GM18507 (cell line): Measurements from ENCODE around the gene TASOR2.

Experiments
- DNase-seq: peaks from one replicate; pipeline ENCODE4 v3.0.0; 2011; ENCODE audit warnings: low read depth; ENCODE audit not compliant: insufficient read length; ENCODE audit errors: extremely low spot score
- FAIRE-seq: peaks from 2 replicates; lab custom pipeline; 2011; peaks lifted over from hg19 to GRCh38; lab: Jason Lieb, UNC

The TASOR2 gene

DNA sequence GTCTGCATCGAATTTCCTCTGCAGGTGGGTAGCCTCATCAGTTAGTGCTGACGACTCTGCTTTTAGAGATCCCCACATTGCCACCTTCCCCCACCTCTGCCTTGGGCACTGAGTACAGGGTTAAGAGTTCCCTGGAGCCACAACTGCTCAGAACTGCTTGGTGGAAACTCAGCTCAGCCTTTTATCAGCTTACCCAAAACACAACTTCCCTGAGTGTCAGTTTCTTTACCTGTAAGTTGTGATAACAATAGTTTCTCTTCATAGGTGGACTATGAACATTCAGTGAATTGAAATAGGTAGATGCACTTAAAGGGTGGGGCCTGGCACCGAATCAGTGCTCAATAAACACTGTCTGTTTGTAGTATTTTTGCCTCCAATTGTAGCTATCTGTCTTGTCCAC, 29.5 kb upstream of the TASOR2 start:
- FAIRE-seq = no peak
- DNase-seq = no peak

- FAIRE-seq = peak; percentile 61
- no peak for DNase-seq
These were observed 27.7 kb upstream of the TASOR2 start for GRCh38 chr10:5656737-5657579.

GRCh38 chr10:5658871-5659618, 25.6 kb upstream of the TASOR2 start:
- DNase-seq (no peak), FAIRE-seq (no peak)

DNA sequence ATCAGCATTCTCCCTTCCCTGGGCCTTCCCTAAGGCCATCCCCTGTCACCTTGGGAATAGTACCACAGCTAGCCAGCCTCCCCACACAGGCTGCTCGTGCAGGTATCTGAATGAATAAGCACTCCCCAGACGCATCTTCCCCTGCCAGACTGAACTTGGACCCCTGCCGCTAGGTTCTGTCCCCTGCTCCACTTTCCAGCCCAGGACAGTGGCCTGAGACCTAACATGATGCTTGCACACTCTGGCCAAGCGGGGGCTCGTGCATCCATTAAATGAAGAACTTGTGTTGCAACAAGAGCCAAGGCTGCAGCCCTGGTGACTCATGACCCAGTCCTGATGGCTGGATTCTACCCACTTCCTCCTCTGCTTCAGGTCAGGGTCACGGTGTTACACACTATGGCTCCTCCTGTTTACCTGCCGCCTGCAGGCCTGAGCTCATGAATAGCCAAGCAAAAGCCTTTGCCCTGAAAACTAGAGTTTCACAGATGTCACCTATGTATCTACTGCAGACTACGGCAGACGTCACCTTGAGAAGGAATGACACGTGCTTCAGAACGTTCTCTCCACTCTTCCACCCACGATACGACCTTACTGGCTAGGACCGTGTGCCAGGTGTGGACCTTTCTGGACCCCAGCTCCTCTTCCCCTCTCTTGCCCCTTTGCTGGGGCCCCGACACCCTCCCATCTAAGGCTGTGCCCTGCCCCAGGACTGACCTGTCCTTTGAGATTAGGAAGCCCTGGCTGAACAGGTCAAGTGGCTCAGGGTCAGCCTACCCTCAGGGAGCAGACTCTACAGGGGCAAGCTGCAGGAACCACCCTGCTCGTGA, 24.7 kb upstream of the TASOR2 start:
- DNase-seq (no peak), FAIRE-seq (peak; percentile 54)

DNA sequence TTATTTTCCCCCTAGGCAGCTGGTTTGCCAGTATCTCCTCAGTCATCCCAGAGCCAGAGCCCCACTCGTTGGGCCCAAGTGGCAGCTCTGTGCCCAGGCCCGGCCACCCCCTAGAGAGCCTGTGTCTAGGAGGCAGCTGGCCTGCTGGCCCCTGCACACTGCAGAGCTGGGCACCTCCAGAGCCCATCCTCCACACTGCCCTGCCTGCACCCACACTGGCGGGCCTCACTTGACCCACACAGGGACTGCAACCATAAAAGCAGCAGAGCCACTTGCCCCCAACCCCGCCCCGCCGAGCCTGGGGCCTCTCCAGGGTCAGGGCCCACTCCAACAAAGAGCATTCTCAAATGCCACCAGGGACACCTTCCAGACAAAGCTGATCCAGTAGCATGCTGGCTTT, 23.6 kb upstream of the TASOR2 start:
- DNase-seq (no peak), FAIRE-seq (no peak)

DNA sequence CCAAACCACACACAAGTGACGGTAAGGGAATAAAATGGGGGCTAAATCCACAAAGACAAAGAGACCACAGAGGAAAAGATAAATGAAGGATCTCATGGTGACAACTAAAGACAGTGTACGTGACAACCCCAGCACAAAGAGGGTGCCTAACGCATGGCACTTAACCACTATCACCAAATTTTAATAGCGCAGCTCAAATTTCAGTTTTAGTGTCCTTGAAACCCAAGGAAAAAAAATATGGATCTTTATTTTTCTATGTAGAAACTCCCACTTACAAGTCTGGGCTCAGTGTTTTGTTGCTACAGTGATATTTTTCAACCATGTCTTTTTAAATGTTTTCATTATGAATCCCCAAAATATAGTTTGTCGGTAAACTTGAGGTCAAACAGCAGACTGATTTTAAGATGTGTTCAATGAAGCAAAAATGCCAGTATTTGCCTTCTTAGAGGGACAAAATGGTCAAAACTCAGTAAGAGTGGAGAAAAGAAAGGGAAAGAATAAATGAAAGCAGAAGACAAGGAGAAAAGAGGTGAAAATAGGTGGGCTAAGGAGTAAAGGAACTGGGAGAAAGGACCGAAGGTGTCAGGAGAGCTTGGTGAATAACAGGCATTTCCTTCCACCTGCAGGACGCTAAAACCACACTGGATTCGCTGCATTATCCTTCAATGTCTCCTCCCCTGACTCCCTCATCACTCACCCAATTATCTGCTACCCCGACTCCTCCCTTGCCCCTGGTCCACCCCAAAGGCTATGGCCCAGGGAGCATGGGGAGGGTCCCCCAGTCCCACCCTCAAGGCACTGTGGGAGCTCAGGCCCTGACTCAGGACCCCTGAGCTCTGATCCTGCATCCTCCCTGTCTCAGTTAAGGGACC, 21.7 kb upstream of the TASOR2 start:
- no peak for DNase-seq
- FAIRE-seq = no peak

GRCh38 chr10:5663692-5664427, 20.8 kb upstream of the TASOR2 start:
- FAIRE-seq = no peak
- DNase-seq = no peak

- FAIRE-seq (no peak), DNase-seq (no peak)
These were observed 19.1 kb upstream of the TASOR2 start for GRCh38 chr10:5665373-5666007.

GRCh38 chr10:5666008-5666840, 18.4 kb upstream of the TASOR2 start, which contains the start of gene ASB13:
Gene ASB13, minus strand, starts transcription at chr10:5666595. Its CDS starts 44 bp downstream, at chr10:5666551.
- FAIRE-seq = no peak

DNA sequence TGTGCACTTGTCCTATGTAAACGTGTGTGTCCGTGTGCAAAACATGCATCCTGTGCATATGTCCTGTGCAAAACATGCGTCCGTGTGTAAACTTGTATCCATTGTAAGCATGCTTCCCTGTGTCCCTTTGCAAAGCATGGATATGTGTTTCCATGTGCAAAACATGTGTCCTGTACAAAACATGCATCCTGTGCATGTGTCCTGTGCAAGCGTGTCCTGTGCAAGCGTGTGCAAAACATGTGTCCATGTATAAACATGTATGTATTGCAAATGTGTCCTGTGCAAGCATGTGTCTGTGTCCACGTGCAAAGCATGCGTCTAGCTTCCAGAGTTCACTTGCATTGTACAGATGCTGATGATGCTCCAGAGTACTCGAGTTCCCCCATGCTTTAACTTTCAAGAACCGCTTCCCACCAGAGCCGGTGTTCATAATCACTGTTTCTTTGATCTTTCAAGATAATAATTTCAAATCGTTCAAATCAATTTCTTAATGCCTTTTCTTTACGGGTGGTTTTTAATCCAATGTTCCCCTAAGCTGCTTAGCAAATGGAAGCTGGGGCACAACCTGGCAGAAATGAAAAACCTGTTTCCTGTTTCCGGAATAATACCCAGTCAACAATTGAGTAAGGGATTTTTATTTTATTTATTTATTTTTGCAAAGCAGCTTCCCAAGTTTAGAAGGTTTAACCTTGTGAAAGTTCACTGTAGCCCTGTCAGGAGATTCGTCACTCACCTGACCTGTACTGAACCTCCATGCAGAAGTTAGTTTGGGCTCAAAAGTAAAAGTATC, 17.6 kb upstream of the TASOR2 start:
- FAIRE-seq (peak; percentile 46), DNase-seq (no peak)

More at GRCh38 chr10:5666008-5666840, 18.4 kb upstream of the TASOR2 start, which contains the start of gene ASB13:
- no peak for DNase-seq

- DNase-seq (no peak), FAIRE-seq (no peak)
These were observed 16.2 kb upstream of the TASOR2 start for GRCh38 chr10:5668429-5668828.

- no peak for FAIRE-seq
- no peak for DNase-seq
These were observed 15.0 kb upstream of the TASOR2 start for GRCh38 chr10:5669604-5670003.

DNA sequence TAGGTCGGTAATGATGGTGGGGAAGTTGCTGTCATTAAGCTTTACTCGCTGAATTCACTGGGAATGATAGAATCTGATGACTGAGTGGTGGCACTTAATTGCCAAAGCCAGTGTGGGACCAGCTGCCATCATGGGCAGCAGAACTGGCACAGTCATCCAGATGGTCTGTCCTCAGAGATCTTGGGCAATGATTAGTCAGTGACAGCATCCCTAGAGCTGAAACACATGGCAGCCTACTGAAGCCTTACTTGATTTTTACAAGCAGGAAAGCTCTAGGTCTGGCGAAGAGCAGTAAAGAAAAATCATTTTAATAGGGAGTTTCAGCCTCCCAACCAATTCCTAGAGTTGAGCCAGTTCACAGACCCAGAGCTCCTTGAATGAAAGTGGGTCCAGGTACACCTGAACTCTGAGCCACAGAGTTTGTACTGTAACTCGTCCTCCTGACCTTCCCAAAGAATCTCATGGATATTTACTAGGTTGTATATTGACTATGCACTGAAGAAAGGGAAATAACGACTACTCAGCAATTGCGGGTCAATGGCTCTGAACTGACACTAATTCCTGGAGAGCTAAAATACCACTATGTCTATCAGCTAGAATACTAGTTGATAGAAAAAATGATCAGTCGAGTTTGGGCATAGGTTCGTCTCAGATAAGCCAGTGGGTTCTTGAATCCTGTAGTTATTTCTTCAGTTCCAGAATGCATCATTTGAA, 13.8 kb upstream of the TASOR2 start:
- FAIRE-seq (no peak), DNase-seq (no peak)

DNA sequence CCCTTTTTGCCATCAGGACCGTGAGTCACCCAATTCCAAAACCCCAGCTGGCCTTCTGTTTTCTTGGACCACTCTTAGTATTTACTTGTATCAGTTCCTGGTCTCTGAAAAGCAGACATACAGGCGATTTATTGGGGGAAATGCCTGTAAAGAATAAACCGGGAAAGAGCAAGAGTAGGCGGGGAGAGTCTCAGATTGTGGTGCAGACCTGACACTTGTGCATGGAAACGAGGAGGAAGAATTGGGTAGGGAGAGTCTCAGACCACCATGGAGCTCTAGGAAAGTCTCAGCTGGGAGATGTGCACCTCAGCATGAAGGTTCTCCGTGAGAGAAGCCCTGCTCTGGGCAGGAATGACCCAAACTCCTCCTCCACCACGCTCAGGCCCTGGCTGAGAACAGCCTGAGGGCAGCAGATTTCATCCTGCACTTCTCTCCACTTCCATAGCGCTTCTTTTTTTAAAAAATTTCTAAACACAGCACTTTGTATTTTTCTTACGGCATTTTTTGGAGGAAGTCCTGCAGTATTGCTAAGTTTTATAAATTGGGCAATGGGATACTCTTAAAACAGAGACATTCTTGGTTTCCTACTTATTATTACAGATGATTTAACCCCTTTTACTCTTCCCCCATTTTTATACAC, 6.1 kb upstream of the TASOR2 start:
- no peak for FAIRE-seq
- DNase-seq = no peak

DNA sequence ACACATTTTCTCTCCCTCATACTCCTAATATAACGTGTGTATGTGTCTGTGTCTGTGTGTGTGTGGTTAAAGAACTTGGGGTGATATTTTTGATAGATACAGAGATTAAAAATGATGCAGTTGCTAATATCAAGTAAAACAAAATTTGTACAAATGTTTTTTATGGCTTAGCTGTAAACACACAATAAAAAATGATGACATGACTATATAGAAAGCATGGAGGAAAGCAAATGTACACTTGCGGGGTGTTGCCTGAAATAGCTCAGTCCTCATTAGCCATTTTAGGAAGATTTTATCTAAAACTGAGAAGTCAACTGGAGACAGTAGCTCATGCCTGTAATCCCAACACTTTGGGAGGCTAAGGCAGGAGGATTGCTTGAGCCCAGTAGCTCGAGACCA, 5.6 kb upstream of the TASOR2 start:
- DNase-seq = no peak
- no peak for FAIRE-seq
